ENCODE data around the gene NMNAT2. TPM values are rescaled to one million over a fixed set of nuclear protein-coding genes. Genes with fewer than 3 reads are reported as not detected.

The NMNAT2 gene
- total and polyA plus RNA-seq, 3 experiments from 2014 or later = not detected

- CTCF ChIA-PET = no interaction called here
- H3K27ac Mint-ChIP-seq = no peak overlapping the region
- DNase-seq = no peak
These were observed 62.4 kb downstream of the NMNAT2 start for GRCh38 chr1:183355797-183356196.

GRCh38 chr1:183355181-183355580 lies 63.0 kb downstream of the NMNAT2 start:
- Mint-ChIP-seq H3K36me3 (peaks cover 0 to 1% (median 0%) of the 10 kb centered on the region in 3 donors), H3K9me3 (peaks cover 0 to 4% (median 0%) of the 10 kb centered on the region in 5 donors), H3K27ac (no peak overlapping the region), H3K4me1 (no peaks in the 10 kb centered on the region), H3K27me3 (peaks cover 6 to 8% of the 10 kb centered on the region in 2 donors), H3K4me3 (no peak overlapping the region)
- peaks cover 4% of the 10 kb centered on the region for H3K27me3 ChIP-seq (ENCODE audit: insufficient read depth, low read length, poor library complexity, severe bottlenecking)
- DNase-seq = no peak
- H3K36me3 ChIP-seq (ENCODE audit: insufficient read depth, low read length) = no peaks in the 10 kb centered on the region
- no peaks in the 10 kb centered on the region for H3K9me3 ChIP-seq (ENCODE audit: low read length)
- H3K27ac ChIP-seq (ENCODE audit: low read depth, low read length) = no peak overlapping the region
- no peaks in the 10 kb centered on the region for H3K4me1 ChIP-seq (ENCODE audit: insufficient read depth, low read length)
- ChIA-PET POLR2A (no interaction called here), CTCF (no interaction called here)
- no peak overlapping the region for H3K4me3 ChIP-seq (ENCODE audit: low read length)

More at GRCh38 chr1:183355797-183356196, 62.4 kb downstream of the NMNAT2 start:
- Histone ChIP-seq H3K4me1 (ENCODE audit: insufficient read depth, low read length) (no peaks in the 10 kb centered on the region), H3K27me3 (ENCODE audit: insufficient read depth, low read length, poor library complexity, severe bottlenecking) (peaks cover 4% of the 10 kb centered on the region), H3K27ac (ENCODE audit: low read depth, low read length) (no peak overlapping the region), H3K9me3 (ENCODE audit: low read length) (no peaks in the 10 kb centered on the region), H3K4me3 (ENCODE audit: low read length) (no peak overlapping the region), H3K36me3 (ENCODE audit: insufficient read depth, low read length) (no peaks in the 10 kb centered on the region)
- Mint-ChIP-seq H3K4me1 (no peaks in the 10 kb centered on the region), H3K27me3 (peaks cover 6 to 7% of the 10 kb centered on the region in 2 donors), H3K4me3 (no peak overlapping the region), H3K36me3 (peaks cover 0 to 1% (median 0%) of the 10 kb centered on the region in 3 donors), H3K9me3 (peaks cover 0 to 4% (median 0%) of the 10 kb centered on the region in 5 donors)
- POLR2A ChIA-PET = no interaction called here

GRCh38 chr1:183353597-183353996 lies 64.6 kb downstream of the NMNAT2 start:
- Mint-ChIP-seq H3K4me1 (no peaks in the 10 kb centered on the region), H3K27me3 (peaks cover 7 to 14% of the 10 kb centered on the region in 2 donors), H3K27ac (no peak overlapping the region), H3K9me3 (peaks cover 0 to 4% (median 0%) of the 10 kb centered on the region in 5 donors), H3K4me3 (no peak overlapping the region), H3K36me3 (peaks cover 0 to 1% (median 0%) of the 10 kb centered on the region in 3 donors)
- Histone ChIP-seq H3K27ac (ENCODE audit: low read depth, low read length) (no peak overlapping the region), H3K4me1 (ENCODE audit: insufficient read depth, low read length) (no peaks in the 10 kb centered on the region), H3K4me3 (ENCODE audit: low read length) (no peak overlapping the region), H3K27me3 (ENCODE audit: insufficient read depth, low read length, poor library complexity, severe bottlenecking) (peaks cover 4% of the 10 kb centered on the region), H3K36me3 (ENCODE audit: insufficient read depth, low read length) (no peaks in the 10 kb centered on the region), H3K9me3 (ENCODE audit: low read length) (no peaks in the 10 kb centered on the region)
- POLR2A ChIA-PET = interaction anchor here (0.7 kb wide), 1 partner anchor 104 kb away, joined by 3 read pairs; no protein-coding TSS in a partner anchor
- DNase-seq = no peak
- CTCF ChIA-PET = no interaction called here

- Histone ChIP-seq H3K9me3 (ENCODE audit: low read length) (no peaks in the 10 kb centered on the region), H3K4me3 (ENCODE audit: low read length) (no peak overlapping the region), H3K36me3 (ENCODE audit: insufficient read depth, low read length) (no peaks in the 10 kb centered on the region), H3K27me3 (ENCODE audit: insufficient read depth, low read length, poor library complexity, severe bottlenecking) (peaks cover 4% of the 10 kb centered on the region), H3K27ac (ENCODE audit: low read depth, low read length) (no peak overlapping the region), H3K4me1 (ENCODE audit: insufficient read depth, low read length) (no peaks in the 10 kb centered on the region)
- H3K27ac Mint-ChIP-seq = no peak overlapping the region
- POLR2A ChIA-PET = no interaction called here
- peaks cover 10 to 12% of the 10 kb centered on the region in 2 donors for H3K27me3 Mint-ChIP-seq
- no peaks in the 10 kb centered on the region for H3K4me1 Mint-ChIP-seq
- CTCF ChIA-PET = no interaction called here
- no peak for DNase-seq
- H3K9me3 Mint-ChIP-seq = no peaks in the 10 kb centered on the region
- H3K4me3 Mint-ChIP-seq = no peak overlapping the region
- H3K36me3 Mint-ChIP-seq = no peaks in the 10 kb centered on the region
These were observed 68.9 kb downstream of the NMNAT2 start for GRCh38 chr1:183349201-183349711.

- no peak for DNase-seq
- Histone ChIP-seq H3K27me3 (ENCODE audit: insufficient read depth, low read length, poor library complexity, severe bottlenecking) (no peaks in the 10 kb centered on the region), H3K4me3 (ENCODE audit: low read length) (no peak overlapping the region), H3K27ac (ENCODE audit: low read depth, low read length) (no peak overlapping the region), H3K36me3 (ENCODE audit: insufficient read depth, low read length) (no peaks in the 10 kb centered on the region), H3K4me1 (ENCODE audit: insufficient read depth, low read length) (no peaks in the 10 kb centered on the region), H3K9me3 (ENCODE audit: low read length) (no peaks in the 10 kb centered on the region)
- Mint-ChIP-seq H3K4me1 (no peaks in the 10 kb centered on the region), H3K36me3 (no peaks in the 10 kb centered on the region), H3K9me3 (no peaks in the 10 kb centered on the region), H3K4me3 (no peak overlapping the region), H3K27ac (no peak overlapping the region), H3K27me3 (peaks cover 10 to 12% of the 10 kb centered on the region in 2 donors)
- ChIA-PET CTCF (no interaction called here), POLR2A (no interaction called here)
These were observed 71.9 kb downstream of the NMNAT2 start for GRCh38 chr1:183346276-183346732.

- ChIA-PET CTCF (no interaction called here), POLR2A (no interaction called here)
- no peak overlapping the region for H3K4me3 Mint-ChIP-seq
- H3K27ac Mint-ChIP-seq = no peak overlapping the region
- H3K27me3 ChIP-seq (ENCODE audit: insufficient read depth, low read length, poor library complexity, severe bottlenecking) = no peaks in the 10 kb centered on the region
- H3K27me3 Mint-ChIP-seq = peaks cover 5 to 15% of the 10 kb centered on the region in 2 donors
- H3K4me1 ChIP-seq (ENCODE audit: insufficient read depth, low read length) = no peaks in the 10 kb centered on the region
- H3K36me3 ChIP-seq (ENCODE audit: insufficient read depth, low read length) = no peaks in the 10 kb centered on the region
- H3K9me3 ChIP-seq (ENCODE audit: low read length) = no peaks in the 10 kb centered on the region
- H3K4me3 ChIP-seq (ENCODE audit: low read length) = no peak overlapping the region
- no peaks in the 10 kb centered on the region for H3K36me3 Mint-ChIP-seq
- no peak for DNase-seq
- no peaks in the 10 kb centered on the region for H3K9me3 Mint-ChIP-seq
- H3K4me1 Mint-ChIP-seq = no peaks in the 10 kb centered on the region
- H3K27ac ChIP-seq (ENCODE audit: low read depth, low read length) = no peak overlapping the region
These were observed 78.5 kb downstream of the NMNAT2 start for GRCh38 chr1:183339556-183340167.

GRCh38 chr1:183331091-183331742 lies 87.0 kb downstream of the NMNAT2 start:
- Histone ChIP-seq H3K36me3 (ENCODE audit: insufficient read depth, low read length) (no peaks in the 10 kb centered on the region), H3K4me3 (ENCODE audit: low read length) (no peak overlapping the region), H3K4me1 (ENCODE audit: insufficient read depth, low read length) (no peaks in the 10 kb centered on the region), H3K27me3 (ENCODE audit: insufficient read depth, low read length, poor library complexity, severe bottlenecking) (no peaks in the 10 kb centered on the region), H3K9me3 (ENCODE audit: low read length) (no peaks in the 10 kb centered on the region), H3K27ac (ENCODE audit: low read depth, low read length) (no peak overlapping the region)
- ChIA-PET POLR2A (no interaction called here), CTCF (no interaction called here)
- Mint-ChIP-seq H3K27me3 (peaks cover 18 to 65% of the 10 kb centered on the region in 2 donors), H3K9me3 (peaks cover 0 to 1% (median 0%) of the 10 kb centered on the region in 5 donors), H3K4me3 (no peak overlapping the region), H3K36me3 (no peaks in the 10 kb centered on the region), H3K27ac (no peak overlapping the region), H3K4me1 (no peaks in the 10 kb centered on the region)
- DNase-seq = no peak

GRCh38 chr1:183330335-183330734 lies 87.8 kb downstream of the NMNAT2 start:
- peaks cover 0 to 1% (median 0%) of the 10 kb centered on the region in 5 donors for H3K9me3 Mint-ChIP-seq
- H3K27ac ChIP-seq (ENCODE audit: low read depth, low read length) = no peak overlapping the region
- H3K4me1 Mint-ChIP-seq = no peaks in the 10 kb centered on the region
- POLR2A ChIA-PET = no interaction called here
- no peak for DNase-seq
- H3K9me3 ChIP-seq (ENCODE audit: low read length) = no peaks in the 10 kb centered on the region
- CTCF ChIA-PET = no interaction called here
- no peaks in the 10 kb centered on the region for H3K36me3 ChIP-seq (ENCODE audit: insufficient read depth, low read length)
- H3K4me1 ChIP-seq (ENCODE audit: insufficient read depth, low read length) = no peaks in the 10 kb centered on the region
- peaks cover 17 to 61% of the 10 kb centered on the region in 2 donors for H3K27me3 Mint-ChIP-seq
- H3K4me3 Mint-ChIP-seq = no peak overlapping the region
- H3K27me3 ChIP-seq (ENCODE audit: insufficient read depth, low read length, poor library complexity, severe bottlenecking) = no peaks in the 10 kb centered on the region
- H3K4me3 ChIP-seq (ENCODE audit: low read length) = no peak overlapping the region
- no peaks in the 10 kb centered on the region for H3K36me3 Mint-ChIP-seq
- H3K27ac Mint-ChIP-seq = no peak overlapping the region

Data from CD8-positive, alpha-beta memory T cell (primary cell).